CD4-positive, alpha-beta T cell treated with Interferon alpha-2 for 1 hour (primary cell): ENCODE measurements around the gene LEFTY1.

Source experiments
- DNase-seq, 2 donors: peaks; one replicate each; pipeline ENCODE4 v3.0.0-alpha.2; 2020 to 2022

The LEFTY1 gene

GRCh38 chr1:225915538-225915991 is 26.6 kb upstream of the LEFTY1 start:
- DNase-seq = no peak

GRCh38 chr1:225914947-225915346 is 26.0 kb upstream of the LEFTY1 start:
- no peak for DNase-seq

DNA sequence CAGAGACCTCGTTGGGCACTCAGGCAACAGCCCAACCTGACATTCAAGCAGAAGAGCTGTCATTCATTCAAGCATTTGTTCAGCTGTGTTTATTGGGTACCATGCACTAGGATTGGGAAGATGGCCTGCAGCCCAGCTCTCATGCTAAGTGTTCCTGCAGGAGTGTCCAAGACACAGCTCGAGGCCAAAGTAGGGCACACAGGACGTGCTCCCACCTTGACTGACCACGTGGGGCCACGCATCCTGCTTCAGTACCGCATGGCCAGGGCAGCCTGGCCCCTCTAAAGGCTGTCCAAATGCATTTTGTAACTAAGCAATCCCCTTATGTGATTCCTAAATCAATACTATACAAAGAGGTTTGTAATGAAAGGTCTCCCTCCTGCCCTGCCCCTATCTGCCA is 25.4 kb upstream of the LEFTY1 start:
- DNase-seq = no peak

- peak; percentile 63 to 75 for DNase-seq
Measured at GRCh38 chr1:225911191-225912130, 22.5 kb upstream of the LEFTY1 start.

GRCh38 chr1:225909477-225909876 is 20.5 kb upstream of the LEFTY1 start:
- DNase-seq = no peak

GRCh38 chr1:225908773-225909172 is 19.8 kb upstream of the LEFTY1 start:
- no peak for DNase-seq

DNA sequence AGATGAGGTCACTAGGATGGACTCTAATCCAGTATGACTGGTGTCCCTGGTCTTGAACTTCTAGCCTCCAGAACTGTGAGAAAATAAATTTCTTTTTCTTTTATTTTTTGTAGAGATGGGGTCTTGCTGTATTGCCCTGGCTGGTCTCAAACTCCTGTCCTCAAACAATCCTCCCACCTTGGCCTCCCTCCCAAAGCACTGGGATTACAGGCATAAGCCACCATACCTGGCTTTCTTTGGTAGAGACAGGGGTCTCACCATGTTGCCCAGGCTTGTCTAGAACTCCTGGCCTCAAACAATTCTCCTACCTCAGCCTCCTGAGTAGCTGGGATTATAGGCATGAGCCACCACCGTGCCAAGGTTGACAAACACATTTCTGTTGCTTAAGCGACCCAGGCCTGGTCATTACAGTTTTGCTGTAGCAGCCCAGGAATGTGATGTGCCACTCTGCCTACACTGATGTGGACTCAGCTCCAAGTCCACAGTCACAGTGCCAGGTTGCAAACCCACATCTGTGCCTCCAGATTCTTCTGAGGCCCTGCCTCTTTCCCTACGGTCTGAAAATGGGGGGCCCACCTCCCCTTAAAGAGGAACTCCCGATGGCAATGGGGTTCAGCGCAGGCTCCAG is 19.2 kb upstream of the LEFTY1 start:
- DNase-seq = no peak

DNA sequence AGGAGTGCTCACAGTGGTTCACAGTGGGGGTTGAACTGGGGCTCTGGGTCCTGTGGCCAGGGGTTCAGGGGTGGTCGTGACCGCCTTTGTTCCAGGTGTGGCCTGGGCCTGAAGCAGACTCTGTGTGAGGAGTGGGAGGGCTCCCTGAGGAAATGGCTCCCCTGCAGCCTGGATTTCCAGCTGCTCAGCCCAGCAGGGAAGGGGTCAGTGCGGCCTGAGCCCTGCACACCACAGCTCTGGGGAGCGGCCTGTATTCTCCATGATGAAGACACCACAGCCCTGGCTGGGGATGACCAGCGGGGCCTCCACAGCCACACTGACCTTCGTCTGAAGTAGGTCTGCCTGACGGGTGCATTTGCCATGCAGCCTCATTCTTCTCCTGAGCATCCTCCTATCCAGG is 18.4 kb upstream of the LEFTY1 start:
- no peak for DNase-seq

- DNase-seq = no peak
Measured at GRCh38 chr1:225906467-225906866, 17.5 kb upstream of the LEFTY1 start.

- DNase-seq = no peak
Measured at GRCh38 chr1:225903623-225904022, 14.7 kb upstream of the LEFTY1 start.

DNA sequence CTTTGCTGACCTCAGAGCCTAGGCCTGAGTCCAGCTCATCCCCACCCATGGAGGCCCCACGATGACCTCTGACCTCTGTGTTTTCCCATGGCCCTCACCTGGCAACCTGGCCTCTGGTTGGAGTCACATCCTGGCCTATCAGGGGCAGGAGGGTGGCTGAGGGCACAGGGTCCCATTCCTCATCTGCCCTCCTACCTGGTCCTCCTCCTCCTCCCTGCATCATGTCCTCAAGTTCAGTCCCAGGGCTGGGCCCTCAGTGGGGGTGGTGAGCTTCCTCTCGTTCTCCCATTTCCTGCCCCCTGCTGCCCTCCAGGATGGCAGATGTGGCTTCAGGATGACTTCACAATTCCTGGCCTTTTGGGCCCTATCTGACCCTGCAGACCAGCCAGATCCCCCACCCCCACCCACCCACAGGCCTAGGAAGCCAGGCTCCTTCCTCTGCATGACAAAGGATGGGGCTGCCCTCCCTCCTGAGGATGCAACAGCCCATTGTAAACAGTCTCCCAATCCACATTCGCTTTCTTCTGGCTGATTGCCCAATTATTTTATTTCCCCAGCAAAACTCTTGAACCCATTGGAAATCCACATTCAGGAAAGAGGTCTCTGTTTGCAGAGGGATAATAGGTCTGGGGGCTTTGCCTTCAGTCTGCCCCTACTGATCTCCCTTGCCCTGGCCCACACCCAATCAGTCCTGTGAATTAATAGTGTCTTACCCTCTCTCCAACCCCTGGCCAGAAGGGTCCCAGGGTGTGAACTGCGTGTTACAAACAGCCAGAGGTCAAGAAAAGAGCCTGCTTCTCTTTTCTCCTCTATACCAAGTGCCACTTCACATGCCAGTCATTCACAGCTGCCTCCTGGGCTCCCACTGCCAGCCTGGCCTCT is 10.3 kb upstream of the LEFTY1 start:
- no peak for DNase-seq

DNA sequence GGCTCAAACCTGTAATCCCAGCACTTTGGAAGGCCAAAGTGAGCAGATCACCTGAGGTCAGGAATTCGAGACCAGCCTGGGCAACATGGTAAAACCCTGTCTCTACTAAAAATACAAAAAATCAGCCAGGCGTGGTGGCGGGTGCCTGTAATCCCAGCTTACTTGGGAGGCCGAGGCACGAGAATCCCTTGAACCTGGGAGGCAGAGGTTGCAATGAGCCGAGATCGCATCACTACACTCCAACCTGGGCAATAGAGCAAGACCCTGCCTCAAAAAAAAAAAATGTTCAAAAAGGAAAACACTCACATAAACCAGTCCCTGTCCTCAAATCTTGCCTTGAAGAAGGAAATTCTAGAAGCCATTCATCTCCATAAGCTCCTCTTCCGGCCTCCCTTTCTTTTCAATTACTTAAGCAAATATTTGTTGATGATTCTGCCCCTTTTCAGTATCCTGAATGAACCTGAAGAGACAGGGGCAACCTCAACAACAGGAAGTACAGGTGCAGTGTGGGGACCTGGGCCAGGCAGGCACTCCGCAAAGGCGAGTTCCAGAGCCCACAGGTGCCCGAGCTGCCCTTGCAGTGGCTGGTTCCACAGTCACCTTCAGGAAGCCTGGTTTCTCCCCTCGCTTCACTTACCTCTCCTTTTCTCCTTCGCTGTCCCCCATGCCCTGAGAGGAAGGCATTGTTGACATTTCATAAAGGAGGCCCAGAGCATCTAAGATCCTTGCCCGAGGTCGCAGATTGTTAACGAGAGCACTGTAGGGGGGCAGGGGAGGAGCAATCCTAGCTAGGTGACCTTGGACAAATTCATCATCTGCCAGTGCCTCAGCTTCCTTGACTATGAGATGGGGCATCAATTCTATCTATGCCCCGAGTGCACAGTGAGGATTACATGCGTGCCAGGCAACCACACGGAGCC is 8.9 kb upstream of the LEFTY1 start:
- DNase-seq = peak; percentile 27 to 52

- peak; percentile 79 to 88 for DNase-seq
Measured at GRCh38 chr1:225896937-225897549, 8.1 kb upstream of the LEFTY1 start.

- no peak for DNase-seq
Measured at GRCh38 chr1:225896494-225896893, 7.5 kb upstream of the LEFTY1 start.

- DNase-seq = no peak
Measured at GRCh38 chr1:225892307-225892706, 3.4 kb upstream of the LEFTY1 start.

- no peak for DNase-seq
Measured at GRCh38 chr1:225891229-225891972, 2.5 kb upstream of the LEFTY1 start.

DNA sequence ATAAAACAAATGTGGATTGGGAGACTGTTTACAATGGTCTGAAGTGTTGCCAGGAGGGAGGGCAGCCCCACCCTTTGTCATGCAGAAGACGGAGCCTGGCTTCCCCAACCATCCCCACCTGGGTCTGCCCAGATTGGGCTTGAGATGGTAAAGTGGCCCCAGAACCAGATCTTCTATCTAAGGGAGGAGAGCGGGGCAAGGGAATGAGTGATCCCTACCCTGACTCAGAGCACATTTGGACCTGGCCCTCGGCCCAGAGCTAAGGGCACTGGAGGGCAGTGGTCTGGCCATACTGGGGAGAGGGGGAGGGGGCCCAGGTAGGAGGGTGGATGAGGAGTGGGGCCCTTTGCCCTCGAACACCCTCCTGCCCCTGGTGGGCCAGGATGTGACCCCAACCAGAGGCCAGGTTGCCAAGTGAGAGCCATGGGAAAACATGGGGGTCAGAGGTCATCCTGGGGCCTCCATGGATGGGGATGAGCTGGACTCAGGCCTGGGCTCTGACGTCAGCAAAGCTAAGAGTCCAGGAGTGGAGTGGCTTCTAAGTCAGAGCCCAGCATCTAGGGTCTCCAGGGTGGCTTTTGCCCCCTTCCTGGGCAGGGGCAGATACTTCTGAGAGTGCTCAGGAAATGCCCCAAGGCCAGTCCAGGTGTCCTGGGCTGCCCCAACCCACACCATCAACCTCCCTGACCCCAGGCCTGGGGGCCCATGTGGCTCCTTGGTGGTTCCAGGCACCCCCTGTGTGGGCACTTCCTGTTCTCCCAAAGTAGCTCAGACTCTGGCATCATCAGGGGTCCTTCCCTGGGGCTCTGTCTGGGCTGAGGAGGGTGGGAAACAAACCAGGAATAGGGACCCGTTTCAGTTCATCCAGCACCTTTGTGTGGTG is 1.6 kb upstream of the LEFTY1 start:
- no peak for DNase-seq

GRCh38 chr1:225889743-225890142 is 797 bp upstream of the LEFTY1 start:
- no peak for DNase-seq

DNA sequence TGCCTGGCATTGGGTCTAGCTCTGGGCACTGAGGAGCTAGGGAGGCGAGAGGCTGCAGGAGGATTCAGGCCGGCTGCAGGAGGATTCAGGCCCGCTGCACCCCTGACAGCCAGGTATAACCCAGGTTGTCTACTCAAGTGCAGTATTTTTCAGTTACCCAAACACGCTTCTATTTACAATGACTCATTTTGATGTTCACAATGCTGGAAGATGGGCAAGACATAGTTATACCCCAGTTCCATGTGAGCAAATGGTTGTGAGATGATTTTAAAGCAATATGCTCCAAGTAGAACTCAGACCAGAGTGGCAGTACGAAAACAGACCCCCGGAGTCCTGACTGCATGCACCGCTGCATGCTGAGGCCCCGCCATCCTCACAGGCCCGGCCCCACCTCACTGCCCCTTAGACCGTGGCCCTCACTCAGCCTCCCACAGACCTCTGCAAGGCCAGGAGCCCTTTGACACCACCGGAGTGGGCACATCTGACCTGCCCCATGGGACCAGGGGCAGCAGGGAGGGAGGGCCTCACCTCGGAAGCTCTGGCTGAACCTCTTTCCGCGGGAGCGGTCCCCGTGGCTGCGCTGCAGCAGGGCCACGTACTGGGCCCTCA is 553 bp downstream of the LEFTY1 start:
- no peak for DNase-seq
